GM12875 (cell line): ENCODE data around the gene MT1X.
"Not testable (repeated sequence)": the region's sequence is repeated elsewhere in the genome, so short reads cannot be mapped to it uniquely, and the experiment has no call there.

Experiments
- H3K4me3 ChIP-seq: one replicate; pipeline ENCODE4 v1.5.1; 2011; ENCODE audit warnings: low read depth, low read length, control low read depth
- TF ChIP-seq, protein P1 (sequence below): IDR thresholded peaks from 2 replicates; pipeline ENCODE4 v1.5.1; 2011; ENCODE audit warnings: low read depth, mild to moderate bottlenecking, control low read depth, inconsistent platforms, low read length, moderate library complexity, borderline replicate concordance; ENCODE audit not compliant: insufficient read depth

Gene MT1X

DNA sequence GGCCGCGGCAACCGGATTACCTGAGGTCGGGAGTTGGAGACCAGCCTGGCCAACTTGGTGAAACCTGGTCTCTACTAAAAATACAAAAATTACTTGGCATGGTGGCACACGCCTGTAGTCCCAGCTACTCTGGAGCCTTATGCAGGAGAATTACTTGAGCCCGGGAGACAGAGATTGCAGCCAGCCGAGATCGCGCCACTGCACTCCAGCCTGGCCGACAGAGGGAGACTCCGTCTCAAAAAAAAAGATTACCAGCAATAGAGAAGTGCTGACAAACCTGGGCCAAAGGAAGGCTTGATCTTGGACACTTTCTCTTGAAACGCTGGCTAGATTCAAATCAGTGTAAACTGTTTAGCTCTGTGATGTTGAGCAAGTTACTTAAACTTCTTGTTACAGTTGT is 8.3 kb upstream of the MT1X start:
- TF ChIP-seq, protein P1, sequence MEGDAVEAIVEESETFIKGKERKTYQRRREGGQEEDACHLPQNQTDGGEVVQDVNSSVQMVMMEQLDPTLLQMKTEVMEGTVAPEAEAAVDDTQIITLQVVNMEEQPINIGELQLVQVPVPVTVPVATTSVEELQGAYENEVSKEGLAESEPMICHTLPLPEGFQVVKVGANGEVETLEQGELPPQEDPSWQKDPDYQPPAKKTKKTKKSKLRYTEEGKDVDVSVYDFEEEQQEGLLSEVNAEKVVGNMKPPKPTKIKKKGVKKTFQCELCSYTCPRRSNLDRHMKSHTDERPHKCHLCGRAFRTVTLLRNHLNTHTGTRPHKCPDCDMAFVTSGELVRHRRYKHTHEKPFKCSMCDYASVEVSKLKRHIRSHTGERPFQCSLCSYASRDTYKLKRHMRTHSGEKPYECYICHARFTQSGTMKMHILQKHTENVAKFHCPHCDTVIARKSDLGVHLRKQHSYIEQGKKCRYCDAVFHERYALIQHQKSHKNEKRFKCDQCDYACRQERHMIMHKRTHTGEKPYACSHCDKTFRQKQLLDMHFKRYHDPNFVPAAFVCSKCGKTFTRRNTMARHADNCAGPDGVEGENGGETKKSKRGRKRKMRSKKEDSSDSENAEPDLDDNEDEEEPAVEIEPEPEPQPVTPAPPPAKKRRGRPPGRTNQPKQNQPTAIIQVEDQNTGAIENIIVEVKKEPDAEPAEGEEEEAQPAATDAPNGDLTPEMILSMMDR, result peak; percentile 47
- no peak overlapping the region for H3K4me3 ChIP-seq

DNA sequence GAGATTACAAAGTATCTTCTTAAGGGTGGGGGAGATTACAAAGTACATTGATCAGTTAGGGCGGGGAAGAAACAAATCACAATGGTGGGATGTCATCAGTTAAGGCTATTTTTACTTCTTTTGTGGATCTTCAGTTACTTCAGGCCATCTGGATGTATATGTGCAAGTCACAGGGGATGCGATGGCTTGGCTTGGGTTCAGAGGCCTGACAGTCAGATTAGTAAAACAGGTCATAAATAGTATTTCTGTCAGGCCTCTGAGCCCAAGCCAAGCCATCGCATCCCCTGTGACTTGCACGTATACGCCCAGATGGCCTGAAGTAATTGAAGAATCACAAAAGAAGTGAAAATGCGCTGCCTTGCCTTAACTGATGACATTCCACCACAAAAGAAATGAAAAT is 7.7 kb upstream of the MT1X start:
- not testable (repeated sequence) for H3K4me3 ChIP-seq

DNA sequence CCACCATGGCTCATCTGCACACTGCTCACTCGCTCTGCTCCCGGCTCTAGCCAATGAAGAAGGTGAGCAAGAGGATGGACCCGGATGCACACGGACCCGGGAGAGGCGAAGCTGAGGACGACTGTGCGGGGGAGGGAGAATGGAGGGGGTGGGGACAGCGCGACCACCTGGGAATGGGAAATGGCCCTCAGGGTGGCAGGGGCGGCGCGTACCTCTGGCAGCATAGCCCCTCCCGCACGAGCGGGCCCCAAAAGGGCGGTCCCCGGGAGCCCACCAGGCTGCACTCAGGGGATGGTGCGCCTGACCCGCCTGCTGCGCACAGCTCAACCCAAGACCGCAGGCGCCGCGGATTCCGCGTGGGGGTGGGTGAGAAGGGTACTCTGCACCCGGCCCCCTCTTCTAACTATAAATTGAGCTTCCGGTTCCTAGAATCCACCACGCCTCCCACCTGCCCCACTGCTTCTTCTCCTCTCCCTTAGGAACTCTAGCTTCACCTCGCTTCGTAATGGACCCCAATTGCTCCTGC is 6.5 kb upstream of the MT1X start:
- TF ChIP-seq, protein P1, result no peak
- H3K4me3 ChIP-seq, result no peak overlapping the region

DNA sequence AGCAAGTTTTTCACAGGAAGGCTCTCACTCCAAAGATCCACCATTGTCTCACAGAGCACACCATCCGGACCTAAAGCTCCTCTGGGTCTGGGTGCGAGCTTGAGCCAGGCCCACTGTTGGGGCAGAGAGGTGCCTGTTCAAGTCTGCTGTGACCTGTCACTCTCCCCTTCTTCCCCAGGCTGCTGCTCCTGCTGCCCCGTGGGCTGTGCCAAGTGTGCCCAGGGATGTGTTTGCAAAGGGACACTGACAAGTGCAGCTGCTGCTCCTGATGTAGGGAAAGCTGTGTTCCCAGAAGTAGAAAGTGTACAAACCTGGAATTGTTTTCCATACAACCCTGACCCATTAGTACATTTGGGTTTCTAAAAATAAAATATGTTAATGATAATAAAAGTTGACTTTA is 4.8 kb upstream of the MT1X start:
- TF ChIP-seq, protein P1, result no peak

DNA sequence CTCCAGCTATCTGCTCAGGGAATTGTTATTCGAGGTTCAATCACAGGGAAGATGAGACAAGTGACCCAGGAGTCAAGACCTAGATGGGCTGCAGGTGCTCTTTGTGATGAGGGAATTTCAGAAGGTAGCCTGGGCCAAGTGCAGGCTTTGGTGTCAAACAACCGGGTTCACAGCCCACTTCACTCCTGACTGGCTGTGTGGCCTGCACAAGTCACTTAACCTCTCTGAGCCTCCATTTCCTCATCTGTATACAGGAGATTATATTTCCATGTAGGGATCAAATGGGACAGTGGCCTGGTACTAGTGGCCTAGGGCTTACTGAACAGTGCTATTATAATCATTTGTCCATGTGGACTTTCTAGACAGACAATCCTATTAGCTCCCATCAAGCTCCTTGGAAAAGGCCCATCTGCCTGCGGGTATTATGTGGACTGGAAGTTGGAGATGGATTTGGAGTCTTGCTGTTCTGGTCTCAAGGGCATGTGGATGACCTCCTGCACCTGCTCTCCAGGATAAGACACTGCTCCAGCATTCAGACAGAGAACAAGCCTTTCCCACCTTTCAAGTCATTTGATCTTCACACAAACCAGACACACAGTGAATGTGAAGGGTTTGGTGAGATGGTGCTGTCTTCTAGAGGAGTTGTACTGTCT is 3.1 kb upstream of the MT1X start:
- no peak overlapping the region for H3K4me3 ChIP-seq
- TF ChIP-seq, protein P1, result no peak

More for the DNA sequence above, 4.8 kb upstream of the MT1X start:
- H3K4me3 ChIP-seq, result no peak overlapping the region

DNA sequence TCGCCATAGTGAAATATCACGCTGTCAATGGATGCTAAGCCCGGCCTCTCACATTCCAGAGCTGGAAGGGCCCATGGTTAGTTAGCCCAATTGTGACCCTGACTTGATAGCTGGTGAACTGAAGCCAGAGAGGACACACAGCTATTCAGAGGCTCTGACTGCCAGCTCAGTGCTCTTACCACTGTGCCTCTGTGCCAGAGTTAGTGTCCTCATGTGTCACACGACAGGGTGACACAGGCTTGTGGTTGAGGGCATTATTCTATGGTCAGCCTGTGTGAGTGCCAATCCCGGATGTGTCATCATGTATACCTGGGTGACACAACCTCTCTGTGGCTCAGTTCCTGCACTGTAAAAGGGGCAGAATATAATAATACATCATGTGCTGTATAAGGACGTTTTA is 2.5 kb upstream of the MT1X start:
- TF ChIP-seq, protein P1, result no peak
- H3K4me3 ChIP-seq, result no peak overlapping the region

DNA sequence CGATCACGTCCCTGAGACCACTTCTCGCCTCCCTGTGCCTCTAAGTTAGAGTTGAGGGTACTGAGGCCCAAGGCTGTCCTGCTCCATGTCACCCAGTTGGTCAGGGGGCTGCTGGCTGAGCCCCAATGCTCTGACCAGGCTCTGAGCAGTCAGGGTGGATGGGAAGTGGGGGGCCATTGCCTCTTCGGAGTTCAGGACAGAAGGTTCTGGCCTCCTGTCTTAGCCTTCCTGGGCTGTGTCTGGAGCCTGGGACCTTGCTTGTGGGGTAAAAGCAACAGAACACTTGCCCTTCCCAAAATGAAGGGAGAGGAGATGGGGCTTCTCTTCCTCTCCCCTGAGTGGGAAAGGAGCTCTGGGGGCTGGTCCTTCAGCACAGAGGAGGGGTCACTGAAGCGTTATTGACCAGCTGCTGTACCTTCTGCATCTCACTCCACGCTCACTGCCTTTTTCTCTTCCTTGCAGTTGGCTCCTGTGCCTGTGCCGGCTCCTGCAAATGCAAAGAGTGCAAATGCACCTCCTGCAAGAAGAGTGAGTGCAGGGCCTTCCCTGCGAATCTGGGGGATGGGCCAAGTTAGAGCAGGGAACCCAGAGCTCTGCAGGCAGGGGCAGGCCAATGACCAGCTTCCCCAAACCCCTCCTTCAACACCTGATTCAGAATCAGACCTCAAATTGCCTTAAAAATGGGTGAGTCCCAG is 580 bp downstream of the MT1X start:
- TF ChIP-seq, protein P1, result no peak
- peak overlapping the region; percentile 35 for H3K4me3 ChIP-seq
